HG03469 (cell line): ENCODE results near the gene TMA7.

Source experiments
- ATAC-seq: cut with Tn5 transposase; IDR thresholded peaks from one replicate; pipeline ENCODE4 v1.9.1; 2021; ENCODE audit warnings: mild to moderate bottlenecking, moderate library complexity, moderate number of reproducible peaks; ENCODE audit not compliant: unreplicated experiment

TMA7 gene

GRCh38 chr3:48492461-48493202, 52.6 kb downstream of the TMA7 start:
- ATAC-seq: no peak

DNA sequence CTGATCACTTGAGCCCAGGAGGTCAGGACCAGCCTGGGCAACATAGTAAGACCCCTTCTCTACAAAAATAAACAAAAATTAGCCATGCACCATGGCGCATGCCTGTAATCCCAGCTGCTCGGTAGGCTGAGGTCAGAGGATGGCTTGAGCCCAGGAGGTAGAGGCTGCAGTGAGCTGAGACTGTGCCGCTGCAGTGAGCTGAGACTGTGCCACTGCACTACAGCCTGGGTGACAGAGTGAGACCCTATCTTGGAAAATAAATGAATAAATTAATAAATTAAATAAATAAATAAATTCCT, 53.1 kb downstream of the TMA7 start:
- ATAC-seq: no peak
